Renal pelvis (tissue), 4 donors: ENCODE results near the gene TMC1. TPM values are rescaled to one million over a fixed set of nuclear protein-coding genes. Genes with fewer than 3 reads are reported as not detected.
"Not testable (repeated sequence)": the region's sequence is repeated elsewhere in the genome, so short reads cannot be mapped to it uniquely, and the experiment has no call there.

ENCODE experiments used
- DNase-seq: peaks from one replicate; pipeline ENCODE4 v3.0.0-alpha.2; 2013
- polyA plus RNA-seq, 3 donors: library from polyadenylated mRNA; unstranded; fragments of 120-200 nt; gene quantifications; one replicate each; pipeline ENCODE4 v1.2.1, GENCODE V29; 2013; ENCODE audit not compliant: insufficient read length in 3 of 3

The TMC1 gene
- polyA plus RNA-seq, 3 donors = 0.99 to 1.3 (median 1.2) TPM

DNA sequence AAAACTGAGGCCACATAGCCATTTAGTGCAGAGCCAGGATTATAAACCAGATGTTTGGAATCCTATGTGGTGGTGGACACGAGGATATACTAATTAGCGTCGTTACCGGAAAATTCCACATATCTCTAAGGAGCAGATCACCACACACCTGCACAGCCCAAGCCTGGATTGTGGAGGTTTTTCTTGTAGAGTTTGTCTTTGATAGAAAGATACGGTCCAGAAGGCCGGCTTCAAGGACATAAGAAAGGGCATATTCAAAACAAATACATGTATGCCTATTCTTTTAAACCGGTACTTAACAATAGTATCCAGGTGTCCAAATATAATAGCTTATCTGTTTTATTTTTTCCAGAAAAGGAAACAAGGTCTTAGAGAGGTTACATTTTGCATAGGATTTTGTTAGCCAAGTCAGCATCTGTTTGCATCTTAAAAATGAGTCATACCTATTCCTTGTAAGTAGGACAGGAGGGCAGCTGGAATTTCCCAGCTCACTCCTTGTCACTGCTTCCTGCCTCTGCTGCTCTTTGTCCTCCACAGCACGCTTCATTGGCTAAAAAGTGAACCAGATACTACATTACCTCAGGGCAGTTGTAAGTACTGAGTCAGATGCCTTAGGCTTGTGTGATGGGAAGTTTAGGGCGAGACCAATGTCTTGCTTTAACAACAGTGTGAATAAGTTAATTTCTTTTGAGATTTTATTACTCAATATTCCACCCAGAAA lies 3.6 kb downstream of the TMC1 start:
- DNase-seq = peak; percentile 69

DNA sequence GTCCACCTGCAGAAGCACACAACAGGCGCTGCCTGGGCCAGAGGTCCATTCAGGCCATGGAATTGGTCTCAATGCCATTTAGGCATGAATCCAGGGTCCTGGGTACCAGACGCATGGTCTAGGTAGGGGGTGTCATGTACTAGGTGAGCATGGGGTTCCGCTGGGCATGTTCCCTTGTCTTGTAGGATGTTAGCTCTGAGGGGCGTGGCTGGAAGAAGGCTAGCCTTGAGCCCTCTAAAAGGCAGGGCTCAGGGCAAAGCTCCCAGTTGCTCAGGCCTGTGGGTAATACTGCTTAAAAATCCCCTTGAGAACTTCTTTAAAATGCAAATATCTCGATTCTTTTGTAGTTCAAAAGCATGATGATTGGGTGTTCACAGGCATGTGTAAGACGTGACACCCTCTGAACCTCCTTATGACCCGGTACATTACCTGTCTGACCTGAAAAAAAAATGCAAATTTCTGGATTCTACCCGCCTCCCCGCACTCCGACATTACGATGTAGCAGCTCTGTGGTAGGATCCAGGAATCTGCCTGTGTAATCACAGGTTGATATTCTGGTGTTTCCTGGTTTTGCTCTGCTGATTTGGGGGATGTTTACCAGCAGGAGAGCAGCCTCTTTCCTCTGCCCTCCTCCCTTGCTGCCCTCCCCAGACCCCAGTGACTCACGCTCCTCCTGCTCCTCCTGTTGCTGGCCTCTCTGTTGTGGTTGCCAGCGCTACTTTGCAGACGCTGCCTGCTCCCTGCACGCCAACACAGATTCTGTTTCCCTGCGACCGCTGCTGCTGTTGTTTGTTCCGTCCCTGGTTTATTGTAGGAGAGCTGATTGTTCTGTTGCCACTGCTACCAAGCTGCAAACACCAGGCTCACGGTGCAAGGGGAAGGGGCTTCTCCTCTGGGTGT lies 5.7 kb downstream of the TMC1 start:
- peak; percentile 83 for DNase-seq

DNA sequence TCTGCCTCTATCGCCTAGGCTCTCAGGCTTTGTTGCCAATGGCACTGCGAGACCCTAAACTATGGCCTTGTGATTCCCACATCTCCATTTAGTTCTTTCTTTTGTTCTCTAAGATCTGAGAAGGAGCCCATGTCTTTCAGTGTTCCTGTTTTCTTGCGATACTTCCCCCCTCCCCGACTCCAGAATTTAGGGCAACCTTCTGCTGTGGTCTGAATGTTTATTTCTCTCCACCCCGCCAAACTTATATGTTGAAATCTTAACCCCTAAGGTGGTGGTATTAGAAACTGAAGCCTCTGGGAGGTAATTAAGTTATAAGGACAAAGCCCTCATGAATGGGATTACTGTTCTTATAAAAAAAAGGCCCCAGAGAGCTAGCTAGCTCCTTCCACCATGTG lies 6.4 kb downstream of the TMC1 start:
- no peak for DNase-seq

DNA sequence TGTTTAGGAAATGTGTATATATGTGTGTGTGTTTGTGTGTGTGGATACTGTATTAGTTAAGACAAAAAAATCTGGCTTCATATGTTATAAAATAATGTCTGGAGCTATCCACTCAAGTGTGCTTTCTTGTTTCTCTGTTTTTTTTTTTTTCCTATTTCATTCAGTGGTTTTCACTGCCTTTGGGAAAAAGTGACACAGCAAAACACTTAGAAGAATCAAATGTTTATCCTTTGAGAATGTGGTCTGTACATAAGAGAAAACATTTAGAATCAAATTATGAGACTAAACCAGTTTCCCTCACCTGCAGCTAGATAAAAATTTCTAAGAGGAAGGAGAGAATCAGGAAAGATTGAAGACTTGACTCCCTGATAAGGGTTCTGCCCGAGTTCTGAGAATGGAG lies 8.1 kb downstream of the TMC1 start:
- no peak for DNase-seq

DNA sequence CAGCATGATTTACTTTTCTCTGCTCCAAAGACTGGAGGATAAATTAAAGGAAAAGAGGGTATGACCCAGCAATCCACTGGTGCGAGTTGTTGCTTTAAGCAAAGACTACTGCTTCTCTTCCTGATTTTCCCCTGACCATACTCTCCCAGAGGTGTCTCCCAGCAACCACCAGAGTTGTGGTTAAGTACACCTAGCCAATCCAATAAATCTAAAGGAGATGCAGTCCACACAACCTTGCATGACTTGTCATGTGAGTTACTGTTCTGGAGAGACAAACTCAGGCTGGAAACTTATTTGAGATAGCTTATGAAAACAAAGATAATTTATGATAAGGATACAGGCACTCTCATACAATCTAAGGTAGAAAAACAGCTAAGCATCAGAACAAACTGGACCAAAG lies 11.9 kb downstream of the TMC1 start:
- DNase-seq = no peak

DNA sequence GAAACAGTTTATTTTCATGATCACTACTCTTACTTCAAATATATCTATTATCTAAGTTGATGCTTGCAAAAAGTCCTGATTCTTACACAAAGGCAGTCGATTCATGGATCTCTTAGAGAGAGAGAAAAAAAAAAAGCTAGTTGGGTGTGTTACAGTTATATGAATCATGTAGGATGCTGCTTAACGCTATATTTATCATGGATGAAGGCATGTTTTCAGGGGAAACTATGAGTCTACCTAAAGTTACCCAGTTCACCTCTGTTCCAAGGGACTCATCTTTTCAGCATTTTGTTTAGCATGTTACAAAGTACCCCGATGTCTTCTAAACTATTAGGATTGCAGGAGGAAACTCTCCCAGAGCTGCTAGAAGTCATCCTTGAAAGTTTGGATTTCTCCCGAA lies 13.5 kb downstream of the TMC1 start:
- DNase-seq = no peak

DNA sequence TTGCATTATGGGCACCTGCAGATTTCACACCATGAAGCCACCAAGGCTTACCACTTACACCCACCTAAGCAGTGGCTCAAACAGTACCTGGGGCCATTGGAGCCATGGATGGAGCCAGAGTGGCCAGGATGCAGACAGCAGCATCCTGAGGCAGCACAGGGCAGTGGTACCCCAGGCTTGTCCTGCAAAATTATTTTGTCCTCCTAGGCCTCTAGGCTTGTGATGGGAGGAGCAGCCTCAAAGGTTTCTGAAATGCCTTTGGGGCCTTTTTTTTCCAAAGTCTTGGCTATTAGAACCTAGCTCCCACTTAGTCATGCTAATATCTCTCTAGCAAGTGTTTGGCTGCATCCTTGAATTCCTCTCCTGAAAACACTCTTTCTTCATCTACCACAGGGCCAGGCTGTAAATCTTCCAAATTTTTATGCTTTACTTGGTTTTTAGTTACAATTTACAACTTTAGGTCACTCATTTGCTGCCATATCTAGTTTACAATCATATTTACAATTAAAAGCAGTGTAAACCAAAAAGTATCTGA lies 15.7 kb downstream of the TMC1 start:
- DNase-seq = no peak

DNA sequence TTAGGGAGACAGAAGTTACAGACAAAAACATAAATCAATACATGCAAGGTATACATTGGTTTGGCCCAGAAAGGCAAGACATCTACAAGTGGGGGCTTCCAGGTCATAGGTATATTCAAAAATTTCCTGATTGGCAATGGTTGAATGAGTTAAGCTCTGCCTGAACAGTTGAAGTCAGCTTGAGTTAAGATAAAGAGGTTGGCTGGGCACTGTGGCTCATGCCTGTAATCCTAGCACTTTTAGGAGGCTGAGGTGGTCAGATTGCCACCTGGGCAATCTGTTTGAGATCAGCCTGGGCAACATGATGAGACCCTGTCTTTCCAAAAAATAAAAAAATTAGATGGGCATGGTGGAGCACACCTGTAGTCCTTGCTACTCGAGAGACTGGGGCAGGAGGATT lies 16.3 kb downstream of the TMC1 start:
- DNase-seq = no peak

DNA sequence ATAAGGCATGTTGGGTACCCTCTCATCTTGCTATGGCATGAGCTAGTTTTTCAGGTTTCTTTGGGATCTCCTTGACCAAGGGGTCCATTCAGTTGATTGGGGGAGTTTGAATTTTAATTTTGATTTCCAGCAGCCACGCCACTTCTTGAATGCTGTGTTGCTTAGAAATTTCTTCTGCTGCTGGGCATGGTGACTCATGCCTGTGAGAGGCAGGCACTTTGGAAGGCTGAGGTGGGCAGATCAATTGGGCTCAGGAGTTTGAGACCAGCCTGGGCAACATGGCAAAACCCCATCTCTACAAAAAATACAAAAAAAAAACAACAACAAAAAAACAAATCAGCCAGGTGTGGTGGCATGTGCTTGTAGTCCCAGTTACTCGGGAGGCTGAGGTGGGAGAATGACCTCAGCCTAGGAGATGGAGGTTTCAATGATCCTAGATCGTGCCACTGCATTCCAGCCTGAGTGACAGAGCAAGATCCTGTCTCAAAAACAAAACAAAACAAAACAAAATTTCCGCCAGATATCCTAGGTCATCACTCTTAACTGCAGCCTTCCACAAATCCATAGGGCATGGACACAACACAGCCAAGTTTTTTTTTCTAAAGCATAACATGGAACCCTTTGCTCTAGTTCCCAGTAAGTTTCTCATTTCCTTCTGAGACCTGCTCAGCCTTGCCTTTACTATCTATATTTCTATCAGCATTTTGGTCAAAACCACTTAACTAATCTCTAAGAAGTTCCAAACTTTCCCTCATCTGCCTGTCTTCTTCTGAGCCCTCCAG lies 17.7 kb downstream of the TMC1 start:
- no peak for DNase-seq

DNA sequence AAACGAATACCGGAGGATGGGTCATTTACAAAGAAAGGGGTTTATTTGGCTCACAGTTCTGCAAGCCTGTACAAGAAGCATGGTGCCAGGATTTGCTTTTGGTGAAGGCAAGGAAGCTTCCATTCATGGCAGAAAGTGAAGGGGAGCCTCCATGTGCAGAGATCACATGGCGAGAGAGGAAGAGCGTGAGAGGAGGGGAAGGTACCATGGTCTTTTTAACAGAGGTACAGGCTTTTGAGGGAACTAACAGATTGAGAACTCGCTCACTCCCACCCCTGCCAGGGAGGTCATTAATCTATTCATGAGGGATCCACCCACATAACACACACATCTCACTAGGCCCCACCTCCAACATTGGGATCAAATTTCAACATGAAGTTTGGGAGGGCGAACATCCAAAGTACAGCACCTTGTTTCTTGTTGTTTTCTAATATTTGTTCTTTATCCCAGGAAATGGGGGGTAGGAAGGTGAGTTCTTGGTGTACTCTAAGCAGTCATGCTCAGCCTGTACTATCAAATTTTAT lies 18.5 kb downstream of the TMC1 start:
- no peak for DNase-seq

DNA sequence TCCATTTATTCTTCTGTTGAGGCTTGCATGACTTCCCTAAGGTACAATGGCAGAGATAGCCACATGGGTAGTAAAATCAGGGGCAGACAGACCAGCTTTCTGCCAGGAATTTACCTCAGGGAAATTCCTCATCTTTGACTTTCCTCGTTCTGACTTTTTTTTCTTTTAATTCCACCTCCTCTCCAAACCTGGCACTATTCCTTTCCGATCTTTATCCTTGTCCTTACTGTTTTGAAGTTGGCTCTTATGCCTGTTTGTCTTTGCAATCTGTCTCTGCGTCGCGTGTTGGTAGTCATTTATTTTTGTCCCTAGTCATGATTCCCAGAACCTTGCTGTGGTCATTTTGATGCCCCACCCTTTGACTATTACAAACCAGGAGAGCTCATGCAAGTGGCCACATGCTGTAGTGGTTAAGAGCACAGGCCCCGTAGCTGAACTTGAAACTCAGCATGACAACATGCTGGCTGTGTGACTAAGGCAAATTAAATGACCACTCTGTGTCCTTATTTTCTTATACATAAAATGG lies 19.0 kb downstream of the TMC1 start:
- DNase-seq = no peak

DNA sequence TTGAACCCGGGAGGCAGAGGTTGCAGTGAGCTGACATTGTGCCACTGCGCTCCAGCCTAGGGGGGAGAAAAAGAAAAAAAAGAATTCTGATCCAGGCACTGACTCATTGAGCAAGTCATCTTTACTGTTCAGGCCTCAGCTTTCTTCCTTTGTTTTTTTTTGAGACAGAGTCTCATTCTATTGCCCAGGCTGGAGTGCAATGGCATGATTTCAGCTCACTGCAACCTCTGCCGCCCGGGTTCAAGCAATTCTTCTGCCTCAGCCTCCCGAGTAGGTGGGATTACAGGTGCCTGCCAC lies 21.1 kb downstream of the TMC1 start:
- not testable (repeated sequence) for DNase-seq

DNA sequence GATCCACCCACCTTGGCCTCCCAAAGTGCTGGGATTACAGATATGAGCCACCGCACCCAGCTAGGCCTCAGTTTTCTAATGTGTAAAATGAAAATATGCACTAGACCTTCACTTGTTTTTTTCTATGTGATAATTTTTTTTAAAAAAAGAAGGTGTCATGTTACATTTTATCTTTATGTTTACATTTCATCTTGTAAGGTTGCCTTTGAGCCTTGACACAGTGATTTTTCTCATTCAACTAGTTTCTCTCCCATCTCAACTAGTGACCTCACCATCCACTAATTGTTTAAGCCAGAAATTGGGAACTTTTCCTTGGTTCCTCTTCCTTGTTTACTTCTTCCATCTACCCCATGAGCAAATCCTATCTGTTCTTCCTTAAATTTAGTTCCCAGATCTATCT lies 21.5 kb downstream of the TMC1 start:
- no peak for DNase-seq

DNA sequence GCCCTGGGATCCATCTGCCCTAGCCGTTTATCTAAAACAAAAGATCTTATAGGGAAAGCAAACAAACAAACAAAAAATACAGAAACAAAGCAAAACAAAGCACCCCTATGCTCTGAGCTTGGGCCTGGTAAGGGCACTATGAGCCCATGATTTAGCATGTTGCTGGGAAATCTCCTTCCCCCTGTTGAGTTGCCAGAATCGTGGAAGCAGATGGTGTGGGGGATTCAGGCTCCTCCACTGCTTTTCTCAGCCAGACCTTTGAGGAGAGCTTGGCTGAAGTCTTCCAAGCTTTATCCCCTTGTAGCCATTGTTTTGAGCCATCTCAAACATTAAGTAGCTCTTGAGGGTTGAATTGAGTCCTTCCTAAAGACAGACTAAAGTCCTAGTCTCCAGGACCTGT lies 29.9 kb downstream of the TMC1 start:
- no peak for DNase-seq

DNA sequence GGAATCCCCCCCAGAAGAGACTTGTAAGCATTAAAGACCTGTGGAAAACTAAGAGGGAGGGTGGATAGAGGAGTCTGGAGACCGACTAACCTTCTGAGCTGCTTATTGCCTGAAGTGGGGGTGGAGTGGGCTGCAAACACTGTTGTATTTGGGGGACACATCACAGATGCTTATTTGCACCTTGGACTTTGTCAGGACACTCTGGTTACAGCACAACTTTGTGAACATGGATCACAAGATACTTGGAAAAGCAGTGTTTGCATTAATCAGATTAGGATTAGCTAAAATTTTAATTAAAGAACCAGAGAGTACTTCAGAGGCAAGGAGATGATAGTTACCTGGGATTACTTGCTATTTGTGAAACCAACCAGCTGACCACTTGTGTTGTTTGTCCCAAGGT lies 30.9 kb downstream of the TMC1 start:
- no peak for DNase-seq

DNA sequence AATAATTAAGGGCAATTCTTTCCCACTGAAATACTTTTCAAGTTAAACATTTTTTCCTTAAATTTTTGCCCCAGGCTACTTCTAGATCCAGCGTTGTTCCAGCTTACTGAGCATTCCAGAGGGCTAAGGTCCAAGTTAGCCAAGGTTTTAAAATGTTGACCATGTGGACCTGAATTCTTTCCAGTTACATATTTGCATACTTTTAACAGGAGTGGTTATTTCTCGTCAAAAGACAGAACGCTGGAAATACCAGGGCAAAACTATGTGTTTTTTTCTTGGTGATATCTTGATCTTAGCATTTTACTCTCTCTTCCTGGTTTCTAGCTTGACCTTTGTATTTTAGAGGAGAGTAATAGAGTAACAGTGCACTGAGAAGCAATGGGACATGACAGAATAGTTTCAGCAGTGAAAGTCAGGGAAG lies 32.8 kb downstream of the TMC1 start:
- DNase-seq = peak; percentile 41

DNA sequence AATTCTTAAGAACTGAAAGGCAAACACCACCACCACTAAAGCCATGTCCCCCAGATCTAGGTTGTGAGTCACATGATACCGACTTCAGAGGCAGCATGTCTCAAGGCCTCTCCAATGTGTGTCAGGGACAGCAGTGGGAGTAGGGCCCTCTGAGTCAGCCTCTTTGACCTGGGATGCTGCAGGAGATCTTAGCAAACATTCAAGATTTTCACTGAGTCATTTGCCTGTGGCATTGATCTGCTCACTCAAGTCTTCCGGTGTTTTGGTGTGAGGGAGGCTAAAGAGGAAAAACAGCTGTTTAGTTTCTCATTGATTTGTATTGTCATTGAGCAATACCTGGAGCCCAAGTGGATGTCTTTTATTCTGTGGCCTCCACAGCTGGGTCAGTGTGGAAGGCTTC lies 36.1 kb downstream of the TMC1 start:
- no peak for DNase-seq

DNA sequence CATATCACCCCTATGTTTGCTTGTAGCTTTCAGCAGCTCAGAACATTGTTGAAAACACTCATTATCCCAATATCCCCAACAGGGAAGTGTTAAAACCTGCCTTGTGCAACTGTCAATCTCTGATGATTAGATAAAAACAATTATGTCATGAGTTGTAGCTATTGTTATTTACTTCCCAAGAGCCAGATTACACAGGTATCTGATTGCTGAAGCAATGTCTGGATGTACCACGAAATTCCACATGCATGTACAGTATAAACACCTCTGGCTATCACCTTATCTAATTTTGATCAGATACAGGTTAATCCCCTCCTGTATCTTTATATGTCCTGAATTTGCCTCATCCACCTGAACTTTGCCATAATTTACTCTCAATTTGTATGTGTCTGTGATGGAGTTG lies 38.7 kb downstream of the TMC1 start:
- DNase-seq = no peak

DNA sequence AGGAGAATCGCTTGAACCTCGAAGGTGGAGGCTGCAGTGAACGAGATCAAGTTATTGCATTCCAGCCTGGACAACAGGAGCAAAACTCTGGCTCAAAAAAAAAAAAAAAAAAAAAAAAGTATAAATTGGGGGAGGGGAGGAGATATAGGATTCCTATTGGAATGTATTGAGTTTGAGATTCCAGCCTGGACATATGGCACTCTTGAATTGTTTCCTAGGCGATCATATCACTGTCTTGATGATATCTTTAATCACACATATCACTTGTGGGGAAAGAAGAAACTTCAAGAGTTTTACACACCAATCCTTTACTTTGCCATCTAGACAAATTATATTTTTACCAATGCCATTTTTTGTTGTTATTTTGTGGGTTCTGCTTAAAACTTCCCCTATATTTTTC lies 42.4 kb downstream of the TMC1 start:
- no peak for DNase-seq

DNA sequence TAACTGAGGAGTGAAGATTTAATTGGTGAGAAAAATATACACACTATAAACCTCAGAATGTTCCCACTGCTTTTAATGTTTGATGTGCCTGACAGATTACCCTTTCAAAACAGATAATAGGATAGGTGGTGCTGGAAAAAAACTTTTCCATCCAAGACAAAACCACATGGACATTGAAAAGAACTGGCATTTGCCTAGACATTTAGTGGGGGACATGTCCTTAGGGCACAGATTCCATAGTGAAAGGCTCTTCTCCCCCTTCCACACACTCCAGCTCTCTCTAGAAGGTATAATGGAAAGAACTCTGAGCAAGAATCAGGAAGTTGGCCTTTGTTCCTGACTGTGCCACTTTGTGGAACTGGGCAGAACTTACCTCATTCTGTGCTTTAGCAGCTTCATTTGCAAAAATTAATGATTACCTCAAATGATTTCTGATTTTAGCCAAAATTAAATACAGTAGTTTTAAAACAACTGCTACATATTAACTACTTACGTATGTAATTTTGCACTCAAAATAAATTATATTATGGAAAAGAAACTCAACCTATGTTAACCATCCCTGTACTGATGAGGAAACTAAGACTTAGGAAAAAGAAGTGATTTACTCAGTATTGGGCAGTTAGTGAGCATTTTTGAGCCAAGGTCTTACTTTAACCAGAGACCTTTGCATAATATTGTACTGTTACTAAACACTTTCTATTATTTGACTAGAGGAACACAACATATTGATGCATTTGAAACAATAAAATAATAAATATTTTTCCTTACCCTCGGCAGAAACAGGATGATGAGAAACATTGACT lies 43.3 kb downstream of the TMC1 start:
- DNase-seq = no peak

DNA sequence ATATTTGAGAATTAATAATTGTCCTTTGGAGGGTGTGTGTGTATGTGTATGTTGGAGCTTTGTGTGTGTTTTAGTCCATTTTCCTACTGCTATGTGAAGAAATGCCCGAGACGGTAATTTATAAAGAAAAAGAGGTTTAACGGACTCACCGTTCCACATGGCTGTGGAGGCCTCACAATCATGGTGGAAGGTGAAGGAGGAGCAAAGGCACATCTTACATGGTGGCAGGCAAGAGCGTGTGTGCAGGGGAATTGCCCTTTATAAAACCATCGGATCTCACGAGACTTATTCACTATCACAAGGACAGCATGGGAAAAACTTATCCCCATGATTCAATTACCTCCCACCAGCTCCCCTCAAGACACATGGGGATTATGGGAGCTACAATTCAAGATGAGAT lies 44.1 kb downstream of the TMC1 start:
- DNase-seq = no peak
